ENCODE measurements around the gene GNG14.
"Not testable (repeated sequence)": the region's sequence is repeated elsewhere in the genome, so short reads cannot be mapped to it uniquely, and the experiment has no call there.

The GNG14 gene

DNA sequence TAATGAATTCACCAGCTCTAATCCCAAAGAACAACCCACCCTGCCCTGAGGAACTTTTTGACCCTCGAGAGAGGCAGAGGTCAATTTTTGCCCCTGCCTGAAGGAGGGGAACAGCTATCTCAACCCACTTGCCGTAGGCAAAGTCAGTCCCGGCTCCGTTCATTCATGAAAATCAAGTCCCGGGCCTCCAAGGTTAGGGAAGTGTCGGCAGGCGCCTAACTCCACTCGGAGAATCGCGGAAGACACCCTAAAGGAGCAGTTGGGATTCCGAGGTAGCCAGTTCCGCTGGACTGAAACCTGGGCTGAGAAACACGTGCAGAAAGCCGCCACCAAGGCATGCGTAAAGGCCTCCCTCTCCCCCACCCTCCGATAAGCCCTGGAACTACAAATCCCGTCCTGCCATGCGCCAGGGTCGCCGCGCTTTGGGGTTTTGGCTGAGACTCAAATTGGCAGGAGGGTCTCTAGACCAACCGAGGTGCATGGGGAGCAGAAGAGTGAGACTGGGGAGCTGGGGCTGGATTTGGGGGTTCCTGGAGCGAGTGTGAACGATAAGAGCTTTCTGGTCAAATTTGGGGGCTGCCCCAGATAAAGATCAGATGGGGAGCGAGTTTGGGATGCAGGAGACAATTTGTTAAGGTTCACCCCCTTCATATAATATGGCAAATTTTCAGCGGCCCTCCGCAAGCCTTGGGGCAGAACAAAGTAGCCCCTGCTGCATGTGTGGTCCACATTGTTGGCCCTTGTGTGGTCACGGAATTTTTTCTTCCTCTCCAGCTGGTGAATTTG is 36.0 kb downstream of the GNG14 start, which contains the start of gene TNPO2:
Gene TNPO2 (minus strand): TSS at position 292 of the 786 bp plus-strand sequence. CDS start 2,955 bp downstream, outside the sequence.
- peak; percentile 57 to 72 (median 64) for DNase-seq

DNA sequence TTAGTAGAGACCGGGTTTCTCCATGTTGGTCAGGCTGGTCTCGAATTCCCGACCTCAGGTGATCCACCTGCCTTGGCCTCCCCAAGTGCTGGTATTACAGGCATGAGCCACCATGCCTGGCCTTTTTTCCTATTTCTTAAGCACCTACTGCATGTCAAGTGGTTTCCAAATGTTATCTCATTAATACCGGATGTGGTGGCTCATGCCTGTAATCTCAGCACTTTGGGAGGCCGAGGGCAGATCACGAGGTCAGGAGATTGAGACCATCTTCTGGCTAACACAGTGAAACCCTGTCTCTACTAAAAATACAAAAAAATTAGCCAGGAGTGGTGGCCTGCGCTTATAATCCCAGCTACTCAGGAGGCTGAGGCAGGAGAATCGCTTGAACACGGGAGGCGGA is 37.8 kb downstream of the GNG14 start:
- not testable (repeated sequence) for DNase-seq

- DNase-seq = no peak
Measured at GRCh38 chr19:12726988-12727316, 39.2 kb downstream of the GNG14 start.

DNA sequence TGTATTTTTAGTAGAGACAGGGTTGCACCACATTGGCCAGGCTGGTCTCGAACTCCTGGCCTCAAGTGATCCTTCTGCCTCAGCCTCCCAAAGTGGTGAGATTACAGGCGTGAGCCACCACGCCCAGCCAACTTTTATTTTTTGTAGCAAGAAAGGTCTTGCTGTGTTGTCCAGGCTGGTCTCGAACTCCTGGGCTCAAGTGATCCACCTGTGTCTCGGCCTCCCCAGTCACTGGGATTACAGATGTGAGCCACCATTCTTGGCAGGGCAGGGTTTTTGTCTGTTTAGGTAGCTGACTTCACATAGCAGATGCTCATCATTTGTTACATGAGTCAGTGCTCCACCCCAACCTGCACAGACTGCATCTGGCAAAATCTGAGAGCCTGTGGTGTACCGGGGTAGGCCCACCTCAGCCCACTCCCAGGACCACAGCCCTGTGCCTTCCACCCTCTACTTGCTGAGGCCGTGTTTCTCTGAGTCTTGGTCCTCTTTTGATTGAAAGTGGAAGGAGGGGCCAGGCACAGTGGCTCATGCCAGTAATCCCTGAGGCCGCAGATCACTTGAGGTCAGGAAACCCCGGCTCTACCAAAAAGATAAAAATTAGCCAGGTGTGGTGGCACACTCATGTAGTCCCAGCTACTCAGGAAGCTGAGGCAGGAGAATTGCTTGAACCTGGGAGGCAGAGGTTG is 40.1 kb downstream of the GNG14 start:
- no peak for DNase-seq

DNA sequence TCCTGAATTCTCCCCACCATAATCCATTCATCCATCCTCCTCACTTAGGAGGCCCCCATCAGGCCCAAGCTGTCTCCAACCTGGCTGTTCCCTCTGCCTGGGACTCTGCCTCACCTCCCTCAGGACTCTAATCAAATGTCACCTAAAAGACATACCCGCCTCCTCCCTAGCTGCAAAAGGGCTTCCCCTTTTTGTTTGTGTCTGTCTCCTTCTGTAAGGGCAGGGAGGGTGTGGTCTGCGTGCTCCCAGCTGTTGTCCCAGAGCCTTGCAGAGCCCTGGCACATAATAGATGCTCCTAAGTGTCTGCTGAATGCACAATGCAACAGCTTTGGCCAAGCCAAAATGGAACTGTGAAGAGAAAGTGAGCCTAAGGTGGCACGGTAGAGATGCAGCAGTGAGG is 42.3 kb downstream of the GNG14 start:
- peak in 3 of 4 experiments; percentile 27 to 48 (median 40) for DNase-seq

GRCh38 chr19:12731337-12731736 is 43.5 kb downstream of the GNG14 start:
- DNase-seq = no peak

GRCh38 chr19:12733369-12734214 is 45.8 kb downstream of the GNG14 start:
- peak; percentile 71 to 81 (median 78) for DNase-seq

GRCh38 chr19:12736995-12737834 is 49.4 kb downstream of the GNG14 start, which contains the start of gene GET3:
TSS of gene GET3 (plus strand) at chr19:12737497. CDS start at chr19:12737506, 9 bp downstream.
- peak; percentile 93 to 98 (median 95) for DNase-seq

- no peak for DNase-seq
Measured at GRCh38 chr19:12737835-12738351, 50.1 kb downstream of the GNG14 start.

Data from suppressor macrophage (primary cell).